ENCODE data around the gene HOXD4.

HOXD4 gene

DNA sequence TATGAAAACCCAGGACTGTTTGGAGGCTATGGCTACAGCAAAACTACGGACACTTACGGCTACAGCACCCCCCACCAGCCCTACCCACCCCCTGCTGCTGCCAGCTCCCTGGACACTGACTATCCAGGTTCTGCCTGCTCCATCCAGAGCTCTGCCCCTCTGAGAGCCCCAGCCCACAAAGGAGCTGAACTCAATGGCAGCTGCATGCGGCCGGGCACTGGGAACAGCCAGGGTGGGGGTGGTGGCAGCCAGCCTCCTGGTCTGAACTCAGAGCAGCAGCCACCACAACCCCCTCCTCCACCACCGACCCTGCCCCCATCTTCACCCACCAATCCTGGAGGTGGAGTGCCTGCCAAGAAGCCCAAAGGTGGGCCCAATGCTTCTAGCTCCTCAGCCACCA lies 17.8 kb downstream of the HOXD4 start:
- Histone ChIP-seq H4K20me1 (ENCODE audit: control insufficient read depth, insufficient read depth, low read depth, low read length) (no peaks in the 10 kb centered on the region), H3K27me3 (ENCODE audit: control insufficient read depth, low read length) (peaks cover 12% of the 10 kb centered on the region)

DNA sequence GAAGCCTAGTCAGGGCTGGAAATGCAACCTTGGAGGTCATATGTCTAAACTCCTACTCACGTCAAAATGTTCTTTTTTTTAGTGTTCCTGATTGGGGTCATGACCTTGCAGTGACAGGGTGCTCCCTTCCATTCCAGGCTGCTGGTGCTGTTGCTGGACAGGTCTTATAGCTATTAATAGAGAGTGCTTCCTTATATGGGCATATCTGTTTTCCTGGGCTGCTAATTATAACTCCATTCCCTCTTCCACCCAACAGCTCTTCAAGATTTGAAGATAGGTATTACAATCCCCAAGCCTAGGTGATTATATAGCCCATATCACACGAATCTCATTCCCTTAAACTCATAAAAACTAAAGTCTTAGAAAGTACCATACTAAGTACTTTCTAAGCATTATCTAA lies 18.4 kb downstream of the HOXD4 start:
- no peak overlapping the region for H3K4me2 ChIP-seq (ENCODE audit: low read length)
- no peak overlapping the region for H3K4me3 ChIP-seq (ENCODE audit: low read length)
- H3K9me2 ChIP-seq (replicated peaks; ENCODE audit: control insufficient read depth, low read length), result no peaks in the 10 kb centered on the region
- no peak for TF ChIP-seq EZH2phosphoT487 (IDR thresholded peaks at IDR 0.05; ENCODE audit: borderline replicate concordance, low read length)
- TF ChIP-seq, protein P1, sequence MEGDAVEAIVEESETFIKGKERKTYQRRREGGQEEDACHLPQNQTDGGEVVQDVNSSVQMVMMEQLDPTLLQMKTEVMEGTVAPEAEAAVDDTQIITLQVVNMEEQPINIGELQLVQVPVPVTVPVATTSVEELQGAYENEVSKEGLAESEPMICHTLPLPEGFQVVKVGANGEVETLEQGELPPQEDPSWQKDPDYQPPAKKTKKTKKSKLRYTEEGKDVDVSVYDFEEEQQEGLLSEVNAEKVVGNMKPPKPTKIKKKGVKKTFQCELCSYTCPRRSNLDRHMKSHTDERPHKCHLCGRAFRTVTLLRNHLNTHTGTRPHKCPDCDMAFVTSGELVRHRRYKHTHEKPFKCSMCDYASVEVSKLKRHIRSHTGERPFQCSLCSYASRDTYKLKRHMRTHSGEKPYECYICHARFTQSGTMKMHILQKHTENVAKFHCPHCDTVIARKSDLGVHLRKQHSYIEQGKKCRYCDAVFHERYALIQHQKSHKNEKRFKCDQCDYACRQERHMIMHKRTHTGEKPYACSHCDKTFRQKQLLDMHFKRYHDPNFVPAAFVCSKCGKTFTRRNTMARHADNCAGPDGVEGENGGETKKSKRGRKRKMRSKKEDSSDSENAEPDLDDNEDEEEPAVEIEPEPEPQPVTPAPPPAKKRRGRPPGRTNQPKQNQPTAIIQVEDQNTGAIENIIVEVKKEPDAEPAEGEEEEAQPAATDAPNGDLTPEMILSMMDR (IDR thresholded peaks at IDR 0.05; ENCODE audit: low read depth, low read length, poor library complexity, severe bottlenecking), result no peak
- peaks cover 17% of the 10 kb centered on the region for H3K27me3 ChIP-seq (ENCODE audit: control insufficient read depth, low read length)
- H4K20me1 ChIP-seq (ENCODE audit: control insufficient read depth, insufficient read depth, low read depth, low read length), result no peaks in the 10 kb centered on the region
- H3K27ac ChIP-seq (ENCODE audit: low read depth, low read length), result no peak overlapping the region
- H3F3A ChIP-seq (ENCODE audit: control insufficient read depth, insufficient read depth), result no peaks in the 10 kb centered on the region
- no peaks in the 10 kb centered on the region for H3K9me3 ChIP-seq (ENCODE audit: control insufficient read depth, insufficient read depth, low read length)
- no peaks in the 10 kb centered on the region for H3K4me1 ChIP-seq (ENCODE audit: control insufficient read depth, low read length)
- no peaks in the 10 kb centered on the region for H3K36me3 ChIP-seq (ENCODE audit: control insufficient read depth, low read length)
- H3K79me2 ChIP-seq (ENCODE audit: control insufficient read depth, low read length), result no peaks in the 10 kb centered on the region

More for the DNA sequence above, 17.8 kb downstream of the HOXD4 start:
- H3K79me2 ChIP-seq (ENCODE audit: control insufficient read depth, low read length), result no peaks in the 10 kb centered on the region
- TF ChIP-seq EZH2phosphoT487 (IDR thresholded peaks at IDR 0.05; ENCODE audit: borderline replicate concordance, low read length), result no peak
- TF ChIP-seq, protein P1 (IDR thresholded peaks at IDR 0.05; ENCODE audit: low read depth, low read length, poor library complexity, severe bottlenecking), result no peak
- H3K27ac ChIP-seq (ENCODE audit: low read depth, low read length), result no peak overlapping the region
- H3K4me2 ChIP-seq (ENCODE audit: low read length), result no peak overlapping the region
- H3F3A ChIP-seq (ENCODE audit: control insufficient read depth, insufficient read depth), result no peaks in the 10 kb centered on the region
- H3K4me1 ChIP-seq (ENCODE audit: control insufficient read depth, low read length), result no peaks in the 10 kb centered on the region
- H3K4me3 ChIP-seq (ENCODE audit: low read length), result no peak overlapping the region
- no peaks in the 10 kb centered on the region for H3K9me3 ChIP-seq (ENCODE audit: control insufficient read depth, insufficient read depth, low read length)
- no peaks in the 10 kb centered on the region for H3K9me2 ChIP-seq (replicated peaks; ENCODE audit: control insufficient read depth, low read length)
- no peaks in the 10 kb centered on the region for H3K36me3 ChIP-seq (ENCODE audit: control insufficient read depth, low read length)

DNA sequence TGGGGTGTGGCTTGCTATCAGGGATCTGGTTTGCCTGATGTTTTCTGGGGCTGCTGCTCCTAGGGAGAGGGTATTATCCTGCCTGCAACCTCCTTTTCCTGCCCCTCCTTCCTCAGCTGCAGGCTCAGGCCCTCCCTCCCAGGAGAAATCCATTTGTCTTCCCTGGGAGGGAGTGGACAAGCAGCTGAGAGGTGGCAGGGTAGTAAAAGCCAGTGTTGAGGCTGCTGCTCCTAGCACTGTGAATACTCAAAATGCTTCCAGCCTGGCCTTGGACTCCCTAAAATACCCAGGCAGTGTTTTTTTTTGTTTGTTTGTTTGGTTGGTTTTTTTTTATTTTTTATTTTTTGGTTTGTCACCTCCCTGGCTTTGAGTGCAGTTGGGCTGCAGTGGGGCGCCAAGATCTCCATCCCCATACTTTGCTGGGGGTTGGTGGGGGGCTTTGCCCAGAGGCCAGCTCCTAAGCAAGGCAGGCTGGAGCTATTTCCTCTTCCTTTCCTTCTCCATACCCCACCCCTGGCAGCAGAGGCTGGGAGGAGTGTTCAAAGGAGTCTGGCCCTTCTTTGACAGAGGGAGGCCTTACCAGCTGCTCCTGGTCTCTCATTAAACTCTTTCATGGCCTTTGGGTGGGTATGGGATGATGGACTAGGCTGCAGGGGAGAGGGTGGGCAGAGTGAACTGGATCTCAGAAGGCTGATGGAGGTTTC lies 19.4 kb downstream of the HOXD4 start:
- H3K27ac ChIP-seq (ENCODE audit: low read depth, low read length), result no peak overlapping the region
- peaks cover 27% of the 10 kb centered on the region for H3K27me3 ChIP-seq (ENCODE audit: control insufficient read depth, low read length)
- H4K20me1 ChIP-seq (ENCODE audit: control insufficient read depth, insufficient read depth, low read depth, low read length), result no peaks in the 10 kb centered on the region
- no peaks in the 10 kb centered on the region for H3K4me1 ChIP-seq (ENCODE audit: control insufficient read depth, low read length)
- no peaks in the 10 kb centered on the region for H3K36me3 ChIP-seq (ENCODE audit: control insufficient read depth, low read length)
- no peaks in the 10 kb centered on the region for H3K79me2 ChIP-seq (ENCODE audit: control insufficient read depth, low read length)
- TF ChIP-seq EZH2phosphoT487 (IDR thresholded peaks at IDR 0.05; ENCODE audit: borderline replicate concordance, low read length), result no peak
- TF ChIP-seq, protein P1 (IDR thresholded peaks at IDR 0.05; ENCODE audit: low read depth, low read length, poor library complexity, severe bottlenecking), result no peak
- H3K9me2 ChIP-seq (replicated peaks; ENCODE audit: control insufficient read depth, low read length), result no peaks in the 10 kb centered on the region
- H3K9me3 ChIP-seq (ENCODE audit: control insufficient read depth, insufficient read depth, low read length), result no peaks in the 10 kb centered on the region
- no peaks in the 10 kb centered on the region for H3F3A ChIP-seq (ENCODE audit: control insufficient read depth, insufficient read depth)
- no peak overlapping the region for H3K4me2 ChIP-seq (ENCODE audit: low read length)
- no peak overlapping the region for H3K4me3 ChIP-seq (ENCODE audit: low read length)
